Activated CD4-positive, alpha-beta T cell treated with anti-CD3 and anti-CD28 coated beads for 24 hours (primary cell): ENCODE data around the gene PSORS1C2.
"Not testable (repeated sequence)": the region's sequence is repeated elsewhere in the genome, so short reads cannot be mapped to it uniquely, and the experiment has no call there.

Experiments
- DNase-seq, 2 donors: peaks; one replicate each; pipeline ENCODE4 v3.0.0-alpha.2; 2020; ENCODE audit warnings: low read depth in 2 of 2

The PSORS1C2 gene

DNA sequence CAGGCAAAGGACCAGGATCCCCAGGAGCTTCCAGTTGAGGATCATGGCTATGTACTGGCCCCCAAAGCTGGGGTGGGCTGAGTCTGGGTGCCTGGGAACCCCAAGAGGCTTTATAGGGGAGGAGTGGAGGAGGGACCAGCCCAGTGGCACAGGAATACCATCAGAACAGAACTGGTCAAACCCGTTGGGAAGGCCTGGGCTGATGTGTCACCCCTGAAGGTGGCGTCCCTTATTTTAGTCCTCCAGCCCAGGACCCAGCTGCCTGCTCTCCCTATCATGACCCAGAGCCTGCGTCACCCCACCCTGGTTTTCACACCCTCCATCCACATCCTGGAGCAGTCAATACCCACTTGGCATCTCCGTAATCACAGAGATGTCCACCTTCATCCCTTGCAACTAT is at the start of gene PSORS1C2:
TSS of gene PSORS1C2 (minus strand) at position 85 of the 400 bp plus-strand sequence. CDS start at position 45, 40 bp downstream.
- DNase-seq = no peak

GRCh38 chr6:31187780-31188194 is 48.9 kb upstream of the PSORS1C2 start:
- no peak for DNase-seq

- no peak for DNase-seq
Observed at GRCh38 chr6:31186052-31186734, 47.3 kb upstream of the PSORS1C2 start.

- DNase-seq = not testable (repeated sequence)
Observed at GRCh38 chr6:31185695-31186051, 46.8 kb upstream of the PSORS1C2 start.

- DNase-seq = not testable (repeated sequence)
Observed at GRCh38 chr6:31183859-31184258, 45.0 kb upstream of the PSORS1C2 start.

- not testable (repeated sequence) for DNase-seq
Observed at GRCh38 chr6:31183287-31183686, 44.4 kb upstream of the PSORS1C2 start.

DNA sequence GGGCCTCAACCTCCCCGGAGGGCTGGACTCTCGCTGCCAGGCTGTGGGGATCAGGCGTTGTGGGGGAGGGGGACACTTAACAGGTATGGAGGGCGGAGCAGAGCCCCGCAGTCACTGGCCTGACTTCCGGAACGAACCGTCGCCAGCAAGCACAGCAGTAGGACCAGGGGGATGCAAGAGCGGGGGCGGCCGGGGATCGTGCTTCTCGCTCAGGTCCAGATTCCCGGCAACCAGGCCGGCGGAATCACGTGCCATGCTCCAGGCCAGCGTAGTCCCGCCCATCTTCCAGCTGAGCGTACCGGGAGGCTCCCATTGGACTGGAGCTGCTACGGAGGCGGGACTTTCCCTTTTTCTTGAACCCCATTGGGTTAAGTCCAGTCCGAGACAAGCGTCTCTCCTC is 41.6 kb upstream of the PSORS1C2 start:
- peak in 1 of 2 donors; percentile 43 for DNase-seq

DNA sequence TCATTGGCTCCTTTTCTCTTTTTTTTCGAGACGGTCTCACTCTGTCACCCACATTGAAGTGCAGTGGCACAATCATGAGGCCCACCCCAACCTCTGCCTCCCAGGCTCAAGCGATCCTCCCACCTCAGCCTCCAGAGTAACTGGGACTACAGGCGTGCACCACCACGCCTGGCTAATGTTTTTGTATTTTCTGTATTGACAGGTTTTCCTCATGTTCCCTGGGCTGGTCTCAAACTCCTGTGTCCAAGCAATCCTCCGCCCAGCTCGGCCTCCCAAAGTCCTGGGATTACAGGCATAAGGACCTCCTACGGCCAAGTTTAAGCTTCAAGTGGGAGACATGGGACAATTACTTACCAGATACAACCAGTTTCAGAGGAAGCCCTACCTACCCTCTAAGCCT is 41.0 kb upstream of the PSORS1C2 start:
- DNase-seq = no peak

DNA sequence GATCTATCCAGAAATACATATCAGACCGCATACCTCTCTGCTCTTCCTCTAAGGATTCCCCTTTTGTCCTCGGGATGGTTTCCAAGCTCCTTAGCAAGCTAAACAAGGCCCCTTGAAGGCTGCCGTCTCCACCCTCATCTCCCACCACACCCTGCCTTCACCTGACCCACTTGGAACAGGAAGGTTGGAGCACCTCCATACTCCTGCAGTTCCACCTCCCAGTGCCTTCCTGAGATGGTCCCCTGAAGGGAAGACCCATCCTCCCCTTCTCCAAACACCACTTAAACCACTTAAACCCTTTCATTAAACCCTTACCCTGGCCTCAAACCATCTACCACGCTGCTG is 40.1 kb upstream of the PSORS1C2 start:
- no peak for DNase-seq

GRCh38 chr6:31178143-31179041 is 39.5 kb upstream of the PSORS1C2 start:
- DNase-seq = no peak

GRCh38 chr6:31175971-31176370 is 37.1 kb upstream of the PSORS1C2 start:
- no peak for DNase-seq

GRCh38 chr6:31174378-31174777 is 35.5 kb upstream of the PSORS1C2 start:
- DNase-seq = no peak

DNA sequence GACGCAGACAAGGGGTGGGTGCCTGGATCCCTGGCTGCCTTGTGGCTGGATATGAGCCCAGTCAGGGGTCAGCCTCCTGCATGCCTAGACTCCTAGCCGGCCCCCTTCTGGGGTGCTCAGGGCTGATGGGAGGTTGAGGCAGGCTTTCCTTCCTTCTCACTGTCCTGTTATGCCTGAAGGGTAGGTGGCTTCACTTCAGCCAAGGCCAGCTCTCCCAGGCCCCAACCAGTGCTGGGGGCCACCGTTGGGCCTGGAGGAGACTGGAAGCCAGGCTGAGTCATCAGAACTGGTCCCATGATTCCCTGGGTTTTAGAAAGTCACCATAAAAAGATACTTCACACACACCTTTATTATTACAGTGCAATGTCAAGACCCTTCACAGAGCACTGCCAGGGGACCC is 34.5 kb upstream of the PSORS1C2 start:
- DNase-seq = no peak

GRCh38 chr6:31172973-31173384 is 34.1 kb upstream of the PSORS1C2 start:
- DNase-seq = no peak

- no peak for DNase-seq
Observed at GRCh38 chr6:31171931-31172905, 33.4 kb upstream of the PSORS1C2 start.

DNA sequence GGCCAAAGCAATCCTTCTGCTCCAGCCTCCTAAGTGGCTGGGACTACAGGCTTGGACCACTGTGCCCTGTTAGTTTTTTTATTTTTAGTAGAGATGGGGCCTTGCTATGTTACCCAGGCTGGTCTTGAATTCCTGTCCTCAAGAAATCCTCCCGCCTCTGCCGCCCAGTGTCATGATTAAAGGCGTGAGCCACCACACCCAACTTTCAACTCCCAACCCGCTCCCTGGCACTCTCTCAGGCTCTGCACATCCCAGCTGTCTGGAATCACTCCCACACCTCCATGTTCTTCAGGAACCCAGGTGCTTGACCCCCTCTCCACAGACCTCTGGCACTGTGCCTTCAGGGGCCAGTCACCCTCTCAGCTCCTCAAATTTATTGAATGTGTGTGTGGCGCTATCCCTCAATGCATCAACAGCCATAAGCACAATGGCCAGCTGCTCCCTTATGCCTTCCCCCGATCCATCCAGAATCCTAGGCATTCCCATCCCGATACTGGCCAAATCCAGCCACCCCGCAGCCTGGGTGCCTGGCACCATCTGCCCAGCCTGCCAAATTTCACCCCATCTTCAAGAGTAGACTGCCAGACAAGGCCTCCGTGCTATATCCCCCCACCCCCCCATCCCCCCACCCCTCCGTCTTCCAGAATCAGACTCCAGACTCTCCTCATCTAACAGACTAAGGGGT is 32.3 kb upstream of the PSORS1C2 start:
- no peak for DNase-seq

GRCh38 chr6:31170600-31170881 is 31.7 kb upstream of the PSORS1C2 start, which contains the start of gene POU5F1:
Gene POU5F1, minus strand, starts transcription at chr6:31170682. Its CDS starts 62 bp downstream, at chr6:31170620.
- DNase-seq = no peak

GRCh38 chr6:31169858-31170599 is 31.2 kb upstream of the PSORS1C2 start:
- DNase-seq = not testable (repeated sequence)

- no peak for DNase-seq
Observed at GRCh38 chr6:31169123-31169857, 30.4 kb upstream of the PSORS1C2 start.

DNA sequence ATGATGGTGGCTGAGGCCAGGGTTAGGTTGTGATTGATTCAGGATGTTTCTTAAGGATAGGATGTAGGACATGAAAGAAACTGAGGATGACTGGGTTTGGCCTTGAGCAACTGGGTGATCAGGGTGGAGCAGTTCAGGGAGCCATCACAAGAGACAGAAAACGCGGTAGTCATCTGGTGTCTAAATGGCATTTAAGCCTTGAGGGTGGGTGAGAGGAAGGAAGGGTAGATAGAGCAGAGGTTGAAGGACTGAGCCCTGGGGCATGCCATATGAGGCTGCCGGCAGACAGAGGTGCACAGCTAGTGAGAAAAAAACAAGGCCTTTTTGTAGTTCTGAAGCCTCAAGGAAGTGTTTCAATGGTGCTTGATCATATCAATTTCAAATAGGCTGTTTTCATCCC is 29.7 kb upstream of the PSORS1C2 start:
- no peak for DNase-seq
